T-helper 2 cell treated with Interferon-gamma antibody and Interleukin-4, amounts not matched to agents 100 ng/mL and 5 ng/mL, for 36 hours (primary cell): ENCODE results near the gene OTUD4. TPM values are rescaled to one million over a fixed set of nuclear protein-coding genes. Genes with fewer than 3 reads are reported as not detected.

Source experiments
- intact Hi-C: fragments of 100-400 bp; cut with micrococcal nuclease; formaldehyde crosslinking; loops from one replicate; pipeline ENCODE4 v1.15.1; 2023
- total RNA-seq: library from RNA; stranded (reverse); gene quantifications from 2 replicates; pipeline ENCODE4 v1.2.3, GENCODE V29; 2022

The OTUD4 gene
- total RNA-seq, 1 donor from 2014 or later = 50.8 TPM

DNA sequence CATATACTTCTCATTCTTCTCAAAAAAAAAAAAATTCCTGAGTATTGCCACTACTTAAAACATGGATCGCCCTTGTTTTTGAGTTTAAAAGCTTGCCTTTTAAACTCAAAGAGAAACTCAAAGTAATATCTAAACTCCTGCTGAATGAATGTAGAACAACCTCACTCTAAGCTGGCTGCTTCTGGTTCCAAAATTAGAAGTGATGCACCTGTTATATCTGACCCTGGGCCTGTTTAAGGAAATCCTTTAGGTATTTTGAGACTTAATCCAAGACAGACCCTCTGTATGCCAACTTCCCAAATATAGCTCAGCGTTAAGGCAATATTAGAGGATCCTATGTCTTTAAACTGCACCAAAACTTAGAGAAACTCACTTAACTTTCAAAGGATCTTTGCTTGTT is 1.8 kb upstream of the OTUD4 start:
- intact Hi-C loops = loop anchor here (5.0 to 10.0 kb wide), 4 partner anchors 550 to 1997 kb away; partner anchors contain the start of genes SLC10A7 and USP38

DNA sequence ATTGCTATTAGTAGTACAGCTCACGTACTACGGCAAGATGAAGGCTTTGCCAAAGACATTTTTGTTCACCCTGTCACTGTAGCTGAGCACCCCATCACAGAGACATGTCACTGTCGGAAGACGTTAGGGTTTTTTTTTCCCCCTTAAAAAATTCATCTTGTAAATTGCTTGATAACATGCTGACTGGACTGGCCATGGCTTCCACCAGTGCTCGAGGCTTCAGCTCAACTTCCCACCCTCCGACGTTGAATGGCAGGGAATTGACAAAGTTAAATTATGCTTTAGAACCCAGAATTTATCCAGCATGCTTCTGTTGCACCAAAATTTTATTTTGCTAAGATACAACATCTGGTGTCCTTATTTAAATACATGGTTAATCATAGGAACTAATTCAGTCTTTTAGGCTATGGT is 707 bp upstream of the OTUD4 start:
- intact Hi-C loops = loop anchor here (5.0 to 10.0 kb wide), 4 partner anchors 551 to 1996 kb away; partner anchors contain the start of genes SLC10A7 and USP38

- intact Hi-C loops = loop anchor here (1.0 to 10.0 kb wide), 12 partner anchors 49 to 1995 kb away; partner anchors contain the start of genes ABCE1, ANAPC10, LSM6 and MMAA
Measured at GRCh38 chr4:145179861-145180297, 510 bp downstream of the OTUD4 start.

- intact Hi-C loops = loop anchor here (2.0 to 5.0 kb wide), 3 partner anchors 49 to 998 kb away; partner anchors contain the start of gene LSM6
Measured at GRCh38 chr4:145179281-145179860, 1.0 kb downstream of the OTUD4 start.

DNA sequence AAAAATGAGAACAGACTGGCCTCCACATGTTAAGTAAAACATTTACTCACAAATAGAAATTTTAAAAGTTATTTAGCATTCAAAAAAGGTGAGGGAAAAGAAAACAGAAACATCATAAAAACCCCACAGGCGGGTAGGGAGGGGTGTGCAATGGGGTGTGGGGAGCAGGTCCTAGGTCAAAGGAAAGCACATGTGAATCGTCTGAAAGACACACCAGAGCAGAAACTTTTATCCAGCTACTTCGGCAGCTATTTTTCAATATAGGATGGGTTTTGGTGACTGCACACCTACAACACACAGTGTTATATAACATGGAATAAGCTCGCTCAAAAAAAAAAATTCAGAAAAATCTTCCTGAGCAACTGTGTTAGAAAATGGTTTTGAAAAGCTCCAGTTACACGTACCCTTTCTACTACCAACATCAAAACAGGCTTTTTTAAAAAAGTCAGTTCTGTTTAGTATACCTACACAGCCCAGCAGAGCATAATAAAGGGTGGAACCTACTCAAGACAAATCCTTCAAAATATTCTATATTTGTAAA is 1.6 kb downstream of the OTUD4 start:
- intact Hi-C loops = loop anchor here (2.0 to 5.0 kb wide), 3 partner anchors 48 to 998 kb away; partner anchors contain the start of gene LSM6

- intact Hi-C loops = loop anchor here (1.0 to 5.0 kb wide), 5 partner anchors 9 to 999 kb away; partner anchors contain the start of gene LSM6
Measured at GRCh38 chr4:145177906-145178538, 2.4 kb downstream of the OTUD4 start.

DNA sequence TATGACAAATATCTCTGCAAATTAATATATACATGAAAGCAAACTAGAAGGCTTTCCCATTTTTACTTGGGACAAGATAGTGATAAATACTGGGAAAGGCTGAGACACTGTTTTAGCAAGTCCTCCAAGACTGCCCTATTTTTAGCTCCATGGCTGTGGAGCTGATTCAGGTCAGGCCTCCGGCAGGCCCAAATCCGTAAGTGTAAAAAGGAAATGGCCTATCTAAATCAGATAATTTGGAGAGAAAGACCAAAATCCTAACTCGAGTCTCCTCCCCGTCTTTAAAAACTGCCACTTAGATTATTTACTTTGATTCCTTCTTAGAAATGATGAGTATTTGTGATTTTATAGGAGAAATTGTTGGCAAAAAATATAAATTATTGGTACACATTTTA is 2.9 kb downstream of the OTUD4 start:
- intact Hi-C loops = loop anchor here (1.0 to 5.0 kb wide), 4 partner anchors 8 to 1000 kb away; partner anchors contain the start of gene LSM6

DNA sequence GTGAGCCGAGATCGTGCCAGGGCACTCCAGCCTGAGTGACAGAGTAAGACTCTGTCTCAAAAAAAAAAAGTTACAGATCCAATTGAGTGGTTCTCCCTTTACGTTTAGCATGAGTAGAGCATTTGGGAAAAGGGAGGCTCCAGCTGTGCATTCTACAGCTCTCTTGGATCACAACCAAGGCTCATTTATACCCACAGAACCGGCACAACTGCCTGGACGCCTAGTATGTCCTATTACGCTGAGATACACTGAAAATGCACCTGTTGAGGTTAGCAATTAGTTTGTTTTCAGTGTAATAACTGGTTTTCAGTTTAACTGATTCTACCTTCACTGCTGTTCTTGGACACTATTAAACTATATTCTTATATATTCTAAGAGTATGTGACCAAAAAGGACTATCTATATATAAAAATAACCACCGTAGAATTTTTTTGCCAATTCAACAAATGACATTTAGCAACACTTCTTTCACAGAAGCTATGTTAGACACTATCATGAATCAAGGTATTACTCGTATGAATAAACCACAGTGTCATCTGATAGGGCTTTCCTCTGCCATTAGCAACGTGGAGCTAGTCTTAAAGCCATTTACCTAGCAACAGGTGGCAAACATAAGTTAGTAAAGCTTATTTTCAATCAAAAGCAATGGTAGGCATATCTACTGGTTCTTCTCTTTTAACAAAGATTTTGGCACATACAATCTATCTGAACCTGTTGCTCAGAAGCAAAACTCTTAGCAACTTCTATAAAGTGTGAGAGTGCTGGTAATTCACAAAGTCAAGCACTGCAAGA is 3.6 kb downstream of the OTUD4 start:
- intact Hi-C loops = loop anchor here (1.0 to 5.0 kb wide), 4 partner anchors 8 to 1000 kb away; partner anchors contain the start of gene LSM6

- intact Hi-C loops = no loop called here
Measured at GRCh38 chr4:145171911-145172310, 8.5 kb downstream of the OTUD4 start.

GRCh38 chr4:145170223-145170622 is 10.2 kb downstream of the OTUD4 start:
- intact Hi-C loops = no loop called here

DNA sequence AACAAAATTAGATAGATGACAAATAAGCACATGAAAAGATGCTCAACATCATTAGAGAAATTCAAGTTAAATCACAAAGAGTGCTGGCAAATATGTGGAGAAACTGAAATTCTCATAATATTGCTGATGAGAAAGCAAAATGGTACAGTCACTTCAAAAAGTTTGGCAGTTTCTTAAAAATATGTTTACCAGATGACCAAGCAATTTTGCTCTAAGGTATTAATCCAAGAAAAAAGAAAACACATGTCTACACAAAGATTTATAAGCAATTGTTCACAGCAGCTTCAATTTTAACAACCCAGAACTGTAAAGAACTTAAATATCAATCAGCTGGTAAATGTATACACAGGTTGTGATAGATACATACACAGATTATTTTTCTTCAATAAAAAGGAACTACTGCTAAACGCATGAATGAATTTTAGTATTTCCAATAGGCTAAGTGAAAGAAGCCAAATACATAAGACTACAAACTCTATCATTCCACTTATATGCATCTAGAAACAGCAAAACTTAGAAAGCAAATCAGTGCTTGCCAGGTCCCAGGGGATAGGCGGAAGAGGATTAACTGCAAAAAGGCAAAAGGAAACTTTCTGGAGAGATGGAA is 11.7 kb downstream of the OTUD4 start:
- intact Hi-C loops = loop anchor here (1.0 kb wide), 1 partner anchor 9 kb away; no protein-coding TSS in a partner anchor

DNA sequence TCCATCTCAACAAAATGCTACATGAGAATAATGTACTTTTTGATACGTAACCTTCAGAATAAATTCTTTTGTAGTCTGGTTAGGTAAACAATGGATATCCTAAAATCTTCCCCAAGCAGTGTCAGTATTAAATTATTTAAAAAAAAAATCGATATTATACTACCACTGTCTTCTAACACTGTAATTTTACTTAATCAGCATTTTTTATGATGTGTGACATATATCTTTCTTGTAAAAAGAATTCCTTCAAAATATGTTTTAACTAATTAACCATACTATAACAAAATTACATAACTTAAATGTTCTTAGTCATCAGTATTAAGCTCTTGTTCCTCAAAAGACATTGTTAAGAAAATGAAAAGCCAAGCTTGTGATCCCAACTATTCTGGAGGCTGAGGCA is 12.5 kb downstream of the OTUD4 start:
- intact Hi-C loops = no loop called here

DNA sequence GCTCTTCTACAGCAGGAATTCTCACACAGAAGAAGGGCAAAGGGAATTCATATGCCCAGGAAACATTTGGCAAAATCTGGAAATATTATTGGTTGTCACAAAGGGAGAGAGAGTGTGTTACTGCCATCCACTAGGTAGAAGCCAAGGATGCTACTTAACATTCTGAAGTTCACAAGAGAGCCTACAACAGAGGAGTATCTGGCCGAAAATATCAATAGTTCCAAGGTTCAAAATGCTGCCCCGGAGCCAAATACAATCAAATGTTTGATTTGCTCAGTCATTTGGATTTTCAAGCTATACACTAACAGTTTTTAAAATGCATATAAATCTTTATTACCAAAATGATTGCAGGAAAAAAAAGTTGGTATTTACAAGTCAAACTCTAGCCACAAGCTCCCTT is 18.8 kb downstream of the OTUD4 start:
- intact Hi-C loops = no loop called here

GRCh38 chr4:145156986-145157385 is 23.4 kb downstream of the OTUD4 start:
- intact Hi-C loops = no loop called here

DNA sequence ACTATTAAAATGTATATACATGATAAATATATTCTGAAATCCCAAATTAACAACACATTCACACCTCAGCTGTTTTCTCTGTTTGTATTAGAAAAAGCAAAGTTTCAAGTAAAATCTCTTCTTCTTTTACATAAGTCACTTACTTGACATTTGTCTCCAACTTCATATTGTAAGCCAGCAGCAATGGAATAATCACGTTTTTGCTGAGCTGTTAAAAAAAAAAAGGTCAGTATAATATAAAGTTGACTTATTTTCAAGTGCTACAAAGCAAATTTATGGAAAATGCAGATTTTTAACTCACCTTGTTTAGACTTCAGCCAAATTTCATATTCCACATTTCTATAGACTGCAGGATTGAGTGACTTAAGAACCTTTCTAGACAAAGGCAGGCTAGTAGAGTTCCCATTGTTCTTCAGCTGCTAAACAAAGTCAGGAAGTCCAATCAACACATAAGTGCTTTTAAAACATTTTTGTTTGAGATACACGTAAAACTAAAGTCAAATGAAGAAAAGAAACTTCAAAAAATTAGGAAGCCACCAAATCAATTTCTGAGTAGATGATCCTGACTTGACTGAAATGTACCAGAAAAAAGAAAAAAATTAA is 25.0 kb downstream of the OTUD4 start:
- intact Hi-C loops = loop anchor here (2.0 kb wide), 1 partner anchor 401 kb away; no protein-coding TSS in a partner anchor

GRCh38 chr4:145154573-145154972 is 25.8 kb downstream of the OTUD4 start:
- intact Hi-C loops = loop anchor here (2.0 kb wide), 1 partner anchor 402 kb away; no protein-coding TSS in a partner anchor

DNA sequence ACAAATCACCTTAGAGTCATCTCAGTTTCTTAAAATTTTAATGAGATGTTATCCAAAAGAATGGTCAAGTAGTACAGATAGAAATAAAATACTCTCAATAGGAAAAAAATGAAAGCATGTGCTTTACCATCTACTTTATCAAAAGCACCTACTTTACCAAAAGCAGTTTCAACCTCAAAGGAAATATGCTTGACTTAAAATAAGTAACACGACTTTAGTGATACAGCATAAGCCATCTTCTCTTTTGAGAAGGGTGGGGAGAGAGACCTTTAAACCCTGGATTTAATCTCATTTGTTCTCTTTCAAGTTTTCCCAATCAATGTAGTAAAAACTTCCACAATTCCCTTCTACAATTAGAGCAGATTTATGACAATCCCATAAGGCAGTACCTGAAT is 26.5 kb downstream of the OTUD4 start:
- intact Hi-C loops = loop anchor here (2.0 kb wide), 1 partner anchor 403 kb away; no protein-coding TSS in a partner anchor

- intact Hi-C loops = no loop called here
Measured at GRCh38 chr4:145153181-145153903, 27.0 kb downstream of the OTUD4 start.

DNA sequence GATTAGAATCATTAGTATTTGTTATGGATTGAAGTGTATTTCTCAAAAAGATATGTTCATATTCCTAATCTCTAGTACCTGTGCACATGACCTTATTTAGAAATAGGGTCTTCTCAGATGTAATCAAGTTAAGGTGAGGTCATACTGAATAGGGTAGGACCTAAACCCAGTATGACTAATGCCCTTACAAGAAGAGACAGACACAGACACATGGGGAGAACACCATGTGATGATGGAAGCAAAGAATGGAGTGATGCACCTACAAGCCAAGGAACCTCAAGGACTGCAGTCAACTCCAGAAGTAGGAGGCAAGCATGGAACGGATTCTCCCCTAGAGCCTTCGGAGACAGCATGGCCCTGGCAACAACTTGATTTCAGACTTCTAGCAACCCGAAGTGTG is 31.4 kb downstream of the OTUD4 start:
- intact Hi-C loops = no loop called here
